NCI-H526 (cell line): Measurements from ENCODE around the gene FUNDC2.
A peak's percentile ranks its signal among the peaks of the same experiment; 100 is the strongest.

Source experiments
- DNase-seq, 2 experiments: peaks; one replicate each; lab custom pipeline; 2025; lab: John Stamatoyannopoulos, UW

The FUNDC2 gene

GRCh38 chrX:155069414-155069813 lies 42.8 kb downstream of the FUNDC2 start:
- no peak for DNase-seq

- peak in 1 of 2 experiments; percentile 39 for DNase-seq
Measured at GRCh38 chrX:155070038-155070437, 43.4 kb downstream of the FUNDC2 start.

- peak in 1 of 2 experiments; percentile 61 for DNase-seq
Measured at GRCh38 chrX:155070663-155070974, 44.0 kb downstream of the FUNDC2 start.

GRCh38 chrX:155070975-155071693 lies 44.5 kb downstream of the FUNDC2 start, which contains the start of the genes BRCC3, CMC4 and MTCP1:
Gene BRCC3, plus strand, starts transcription at chrX:155071508. Its CDS starts 20 bp downstream, at chrX:155071528.
Gene CMC4, minus strand, starts transcription at chrX:155071136. Its CDS starts 7,113 bp downstream, at chrX:155064023.
Gene MTCP1, minus strand, starts transcription at chrX:155071136. Its CDS starts 5,126 bp downstream, at chrX:155066010.
- peak; percentile 84 to 99 for DNase-seq

GRCh38 chrX:155071694-155072280 lies 45.1 kb downstream of the FUNDC2 start:
- DNase-seq: peak; percentile 41 to 70

GRCh38 chrX:155086202-155086840 lies 59.7 kb downstream of the FUNDC2 start:
- peak; percentile 18 to 70 for DNase-seq

GRCh38 chrX:155086961-155087735 lies 60.5 kb downstream of the FUNDC2 start:
- DNase-seq: no peak

GRCh38 chrX:155094468-155095061 lies 67.9 kb downstream of the FUNDC2 start:
- DNase-seq: peak; percentile 51 to 78

GRCh38 chrX:155105919-155106318 lies 79.3 kb downstream of the FUNDC2 start:
- DNase-seq: no peak

GRCh38 chrX:155108427-155108826 lies 81.8 kb downstream of the FUNDC2 start:
- DNase-seq: no peak
